B cell (primary cell): ENCODE measurements around the gene CLDN4. TPM values are rescaled to one million over a fixed set of nuclear protein-coding genes. Genes with fewer than 3 reads are reported as not detected.

Experiments
- ATAC-seq: fragments of 200-7000 bp; cut with Tn5 transposase; one replicate; pipeline ENCODE4 v1.10.0; 2021; ENCODE audit warnings: low read depth, mild to moderate bottlenecking, moderate number of reproducible peaks, moderate library complexity
- CTCF ChIA-PET: fragments of 350-600 bp; sonication (Branson Sonifier 250); formaldehyde crosslinking; loops from one replicate; lab custom pipeline; 2021; ENCODE audit warnings: antibody characterized with exemption, inconsistent platforms; lab: Charles Lee
- POLR2A ChIA-PET: fragments of 350-600 bp; sonication (Branson Sonifier 250); formaldehyde crosslinking; loops from one replicate; lab custom pipeline; 2021; ENCODE audit warnings: antibody characterized with exemption; lab: Charles Lee
- DNase-seq: peaks from one replicate; pipeline ENCODE4 v3.0.0; 2013
- H2AFZ ChIP-seq: 2 replicates; pipeline ENCODE4 v1.6.1; 2012; ENCODE audit warnings: mild to moderate bottlenecking, low read depth, low read length; ENCODE audit not compliant: insufficient read depth, poor library complexity, severe bottlenecking
- H3K27ac ChIP-seq, 2 donors: 1 replicate in 1 of 2; 2 replicates in 1 of 2; pipeline ENCODE4 v1.5.1; 2012 to 2013; ENCODE audit warnings: low read length in 2 of 2, mild to moderate bottlenecking in 2 of 2, moderate library complexity in 1 of 2
- H3K27me3 ChIP-seq, 4 experiments: fragments of 200-600 bp in 1 of 4; sonication (generic) in 1 of 4; replicated peaks in 1 of 4; 1 replicate in 2 of 4; 2 replicates in 2 of 4; pipeline versions ENCODE4 v1.6.1 to v1.7.0; 2013 to 2016; ENCODE audit warnings: low read length in 3 of 4, mild to moderate bottlenecking in 2 of 4, mixed read lengths in 1 of 4, moderate library complexity in 1 of 4; ENCODE audit not compliant: insufficient read depth in 4 of 4, control insufficient read depth in 3 of 4; ENCODE audit errors: control extremely low read depth in 1 of 4
- H3K36me3 ChIP-seq, 2 experiments: replicated peaks in 1 of 2; 1 replicate in 1 of 2; 2 replicates in 1 of 2; pipeline versions ENCODE4 v1.6.1 to v1.7.1; 2013; ENCODE audit warnings: low read length in 1 of 2; ENCODE audit not compliant: insufficient read depth in 2 of 2, control insufficient read depth in 1 of 2; ENCODE audit errors: control extremely low read depth in 1 of 2, extremely low read depth in 1 of 2
- H3K4me1 ChIP-seq, 2 donors: fragments of 200-600 bp in 1 of 2; sonication (generic) in 1 of 2; 1 replicate in 1 of 2; 2 replicates in 1 of 2; pipeline versions ENCODE4 v1.5.1 to v1.6.1; 2013 to 2017; ENCODE audit warnings: low read length in 2 of 2; ENCODE audit not compliant: control insufficient read depth in 2 of 2, insufficient read depth in 2 of 2
- H3K4me2 ChIP-seq: replicated peaks from 2 replicates; pipeline ENCODE3; 2012; ENCODE audit warnings: mild to moderate bottlenecking, low read depth, low read length; ENCODE audit not compliant: poor library complexity, severe bottlenecking
- H3K4me3 ChIP-seq, 5 experiments: fragments of 200-600 bp in 1 of 5; sonication (generic) in 1 of 5; 1 replicate in 3 of 5; 2 replicates in 2 of 5; pipeline versions ENCODE4 v1.5.1 to v1.7.0; 2011 to 2016; ENCODE audit warnings: low read length in 4 of 5, mild to moderate bottlenecking in 4 of 5, low read depth in 2 of 5, control low read depth in 1 of 5, moderate library complexity in 1 of 5; ENCODE audit not compliant: insufficient read depth in 1 of 5; ENCODE audit errors: control extremely low read depth in 1 of 5, extremely low read depth in 1 of 5
- H3K79me2 ChIP-seq: fragments of 200-600 bp; sonication (generic); one replicate; pipeline ENCODE4 v1.6.0; 2016; ENCODE audit warnings: low read length; ENCODE audit not compliant: control insufficient read depth, insufficient read depth
- H3K9ac ChIP-seq: fragments of 200-600 bp; sonication (generic); 2 replicates; pipeline ENCODE4 v1.6.1; 2017; ENCODE audit warnings: mild to moderate bottlenecking, low read length, moderate library complexity
- H3K9me3 ChIP-seq, 3 donors: one replicate each; pipeline versions ENCODE4 v1.6.1 to v1.7.1; 2013; ENCODE audit warnings: low read length in 2 of 3; ENCODE audit not compliant: control insufficient read depth in 2 of 3, insufficient read depth in 1 of 3; ENCODE audit errors: control extremely low read depth in 1 of 3
- H4K20me1 ChIP-seq: 2 replicates; pipeline ENCODE4 v1.6.0; 2012; ENCODE audit warnings: mild to moderate bottlenecking, low read length; ENCODE audit not compliant: insufficient read depth, control insufficient read depth, poor library complexity, severe bottlenecking
- H3K27ac Mint-ChIP-seq: one replicate; pipeline ENCODE4 v1.8.0; 2021; ENCODE audit warnings: mixed read lengths
- H3K27me3 Mint-ChIP-seq: one replicate; pipeline ENCODE4 v1.8.0; 2021; ENCODE audit warnings: mixed read lengths
- H3K4me1 Mint-ChIP-seq: one replicate; pipeline ENCODE4 v1.8.0; 2021; ENCODE audit warnings: mixed read lengths
- H3K4me3 Mint-ChIP-seq: one replicate; pipeline ENCODE4 v1.8.0; 2021; ENCODE audit warnings: mixed read lengths
- H3K9me3 Mint-ChIP-seq: one replicate; pipeline ENCODE4 v1.8.0; 2022; ENCODE audit warnings: mixed read lengths; ENCODE audit not compliant: insufficient read depth
- EZH2 ChIP-seq: IDR thresholded peaks from 2 replicates; pipeline ENCODE4 v1.6.1; 2012; ENCODE audit warnings: borderline replicate concordance, low read depth, mild to moderate bottlenecking, moderate library complexity, low read length; ENCODE audit not compliant: insufficient read depth, poor library complexity, severe bottlenecking
- WGBS: methylation state at CpG from one replicate; pipeline ENCODE4 v1.1.5; 2013; ENCODE audit warnings: missing lambda C conversion rate; ENCODE audit not compliant: insufficient coverage; 5-methylcytosine and 5-hydroxymethylcytosine counted together
- intact Hi-C: fragments of 100-400 bp; cut with micrococcal nuclease; formaldehyde crosslinking; loops from one replicate; pipeline ENCODE4 v1.10.0; 2022
- polyA plus RNA-seq: library from polyadenylated mRNA; depleted of rRNA; stranded (reverse); fragments of >200 nt; gene quantifications from 2 replicates; pipeline ENCODE4 v1.2.3, GENCODE V29; 2012
- total RNA-seq, 2 donors: library from RNA; stranded (reverse); fragments of 120-200 nt in 1 of 2; gene quantifications; 1 replicate in 1 of 2; 2 replicates in 1 of 2; pipeline versions ENCODE4 v1.2.3 to v1.2.4, GENCODE V29; 2013 to 2022
- TF ChIP-seq, protein P1 (sequence below): fragments of 200-600 bp; IDR thresholded peaks from one replicate; pipeline ENCODE4 v1.8.0; 2022; ENCODE audit warnings: antibody characterized with exemption, mild to moderate bottlenecking

The CLDN4 gene
- total and polyA plus RNA-seq, 2 donors (not counting 1 experiment from before 2014, with no cell fraction given): 0.09 TPM; not detected in 1

GRCh38 chr7:73839743-73840714 is 9.2 kb downstream of the CLDN4 start:
- Histone ChIP-seq H3K27me3 (no peaks in the 10 kb centered on the region), H3K4me3 (no peak overlapping the region), H3K4me2 (no peak overlapping the region), H2AFZ (no peak overlapping the region), H4K20me1 (no peaks in the 10 kb centered on the region), H3K9ac (no peak overlapping the region), H3K27ac (no peak overlapping the region), H3K4me1 (peaks cover 15 to 22% of the 10 kb centered on the region in 2 donors), H3K36me3 (no peaks in the 10 kb centered on the region), H3K9me3 (no peaks in the 10 kb centered on the region), H3K79me2 (no peaks in the 10 kb centered on the region)
- Mint-ChIP-seq H3K4me3 (peak overlapping the region; percentile 12), H3K4me1 (peaks cover 17% of the 10 kb centered on the region), H3K9me3 (no peaks in the 10 kb centered on the region), H3K27me3 (no peaks in the 10 kb centered on the region), H3K27ac (no peak overlapping the region)
- no peak for ATAC-seq
- intact Hi-C loops: no loop called here
- CTCF ChIA-PET: interaction anchor here (1.0 to 1.9 kb wide), 2 partner anchors 14 to 16 kb away, joined by 4 to 5 read pairs; no protein-coding TSS in a partner anchor
- WGBS: 96% methylated on average over 18 of the region's 22 CpGs
- no peak for DNase-seq
- POLR2A ChIA-PET: interaction anchor here (0.5 kb wide), 1 partner anchor 115 kb away, joined by 4 read pairs; no protein-coding TSS in a partner anchor
- TF ChIP-seq, protein P1, sequence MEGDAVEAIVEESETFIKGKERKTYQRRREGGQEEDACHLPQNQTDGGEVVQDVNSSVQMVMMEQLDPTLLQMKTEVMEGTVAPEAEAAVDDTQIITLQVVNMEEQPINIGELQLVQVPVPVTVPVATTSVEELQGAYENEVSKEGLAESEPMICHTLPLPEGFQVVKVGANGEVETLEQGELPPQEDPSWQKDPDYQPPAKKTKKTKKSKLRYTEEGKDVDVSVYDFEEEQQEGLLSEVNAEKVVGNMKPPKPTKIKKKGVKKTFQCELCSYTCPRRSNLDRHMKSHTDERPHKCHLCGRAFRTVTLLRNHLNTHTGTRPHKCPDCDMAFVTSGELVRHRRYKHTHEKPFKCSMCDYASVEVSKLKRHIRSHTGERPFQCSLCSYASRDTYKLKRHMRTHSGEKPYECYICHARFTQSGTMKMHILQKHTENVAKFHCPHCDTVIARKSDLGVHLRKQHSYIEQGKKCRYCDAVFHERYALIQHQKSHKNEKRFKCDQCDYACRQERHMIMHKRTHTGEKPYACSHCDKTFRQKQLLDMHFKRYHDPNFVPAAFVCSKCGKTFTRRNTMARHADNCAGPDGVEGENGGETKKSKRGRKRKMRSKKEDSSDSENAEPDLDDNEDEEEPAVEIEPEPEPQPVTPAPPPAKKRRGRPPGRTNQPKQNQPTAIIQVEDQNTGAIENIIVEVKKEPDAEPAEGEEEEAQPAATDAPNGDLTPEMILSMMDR: no peak
- no peak for TF ChIP-seq EZH2
